Fibroblast of lung (primary cell): Measurements from ENCODE around the gene UPF2.

Experiments
- CTCF ChIP-seq, 2 donors: IDR thresholded peaks in 1 of 2; conservative IDR thresholded peaks in 1 of 2; 1 replicate in 1 of 2; 2 replicates in 1 of 2; pipeline ENCODE4 v1.5.1; 2011 to 2012; ENCODE audit warnings: low read length in 2 of 2, control low read depth in 1 of 2, inconsistent platforms in 1 of 2, low read depth in 1 of 2, mild to moderate bottlenecking in 1 of 2
- EZH2 ChIP-seq: IDR thresholded peaks from 2 replicates; pipeline ENCODE4 v1.5.1; 2012; ENCODE audit warnings: low read length, control low read depth, mild to moderate bottlenecking; ENCODE audit errors: missing control alignments

DNA sequence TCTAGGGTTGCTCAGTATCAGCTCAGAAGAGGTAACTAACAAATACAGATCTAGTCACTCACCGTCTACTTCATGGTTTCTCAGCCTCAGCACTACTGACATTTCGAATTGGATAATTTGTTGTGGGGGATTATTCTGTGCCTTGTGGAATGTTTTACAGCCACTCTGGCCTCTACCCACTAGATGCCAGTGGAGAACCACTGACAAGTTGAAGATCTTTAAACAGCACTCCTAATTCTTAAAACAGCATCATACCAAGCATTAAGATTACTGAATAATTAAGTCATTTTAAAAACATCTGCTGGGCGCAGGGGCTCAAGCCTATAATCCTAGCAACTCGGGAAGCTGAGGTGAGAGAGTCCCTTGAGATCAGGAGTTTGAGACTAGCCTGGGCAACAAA is 82.6 kb downstream of the UPF2 start:
- TF ChIP-seq CTCF (conservative IDR thresholded peaks at IDR 0.05 in 1 of 2, IDR thresholded peaks at IDR 0.05 in 1 of 2; ENCODE audit: low read depth in 1 of 2, low read length in 2 of 2) = no peak
- no peak for TF ChIP-seq EZH2
